Muscle of arm (tissue), 12 donors: ENCODE data around the gene GMDS. TPM values are rescaled to one million over a fixed set of nuclear protein-coding genes. Genes with fewer than 3 reads are reported as not detected.

Experiments used
- DNase-seq: peaks from one replicate; pipeline ENCODE4 v3.0.0-alpha.2; 2013
- polyA plus RNA-seq, 12 donors: library from polyadenylated mRNA; unstranded; fragments of 120-200 nt; gene quantifications; one replicate each; pipeline ENCODE4 v1.2.1, GENCODE V29; 2013; ENCODE audit not compliant: insufficient read length in 12 of 12

Gene GMDS
- polyA plus RNA-seq, 12 donors, result 8.6 to 22.6 (median 10.5) TPM; not detected in 1

GRCh38 chr6:2102966-2103365 is 142.4 kb downstream of the GMDS start:
- DNase-seq, result no peak

- DNase-seq, result no peak
Measured at GRCh38 chr6:2102316-2102883, 143.0 kb downstream of the GMDS start.

GRCh38 chr6:2101213-2101612 is 144.2 kb downstream of the GMDS start:
- no peak for DNase-seq

- no peak for DNase-seq
Measured at GRCh38 chr6:2099870-2100269, 145.5 kb downstream of the GMDS start.

GRCh38 chr6:2097464-2097863 is 147.9 kb downstream of the GMDS start:
- DNase-seq, result no peak

- DNase-seq, result no peak
Measured at GRCh38 chr6:2094642-2095041, 150.8 kb downstream of the GMDS start.

GRCh38 chr6:2086326-2086965 is 159.0 kb downstream of the GMDS start:
- peak; percentile 31 for DNase-seq

- DNase-seq, result no peak
Measured at GRCh38 chr6:2085657-2086056, 159.7 kb downstream of the GMDS start.

GRCh38 chr6:2081155-2082138 is 164.0 kb downstream of the GMDS start:
- no peak for DNase-seq

GRCh38 chr6:2078888-2079287 is 166.5 kb downstream of the GMDS start:
- no peak for DNase-seq

- no peak for DNase-seq
Measured at GRCh38 chr6:2077826-2078225, 167.6 kb downstream of the GMDS start.

- DNase-seq, result no peak
Measured at GRCh38 chr6:2073476-2073875, 171.9 kb downstream of the GMDS start.

- DNase-seq, result no peak
Measured at GRCh38 chr6:2072453-2072852, 173.0 kb downstream of the GMDS start.

GRCh38 chr6:2063547-2063946 is 181.9 kb downstream of the GMDS start:
- no peak for DNase-seq

- no peak for DNase-seq
Measured at GRCh38 chr6:2061880-2062279, 183.5 kb downstream of the GMDS start.

- no peak for DNase-seq
Measured at GRCh38 chr6:2055911-2056310, 189.5 kb downstream of the GMDS start.

- DNase-seq, result no peak
Measured at GRCh38 chr6:2055143-2055542, 190.3 kb downstream of the GMDS start.

GRCh38 chr6:2054516-2055067 is 190.8 kb downstream of the GMDS start:
- DNase-seq, result no peak

- DNase-seq, result no peak
Measured at GRCh38 chr6:2053691-2054090, 191.7 kb downstream of the GMDS start.

- DNase-seq, result no peak
Measured at GRCh38 chr6:2047855-2048254, 197.6 kb downstream of the GMDS start.

- DNase-seq, result no peak
Measured at GRCh38 chr6:2044192-2044591, 201.2 kb downstream of the GMDS start.

GRCh38 chr6:2042956-2043648 is 202.3 kb downstream of the GMDS start:
- no peak for DNase-seq
